HEK293 (cell line): ENCODE data around the gene DHX57.

Experiments used
- CTCF ChIP-seq: fragments of 450-650 bp; formaldehyde crosslinking; IDR thresholded peaks from 2 replicates; pipeline ENCODE4 v1.5.1; 2016; ENCODE audit warnings: missing biosample characterization, missing genetic modification characterization
- HOXA7 ChIP-seq: sonication (generic); formaldehyde crosslinking; IDR thresholded peaks from 2 replicates; pipeline ENCODE4 v1.8.1; 2022; ENCODE audit warnings: missing genetic modification reagents, borderline replicate concordance
- TCF7L2 ChIP-seq: IDR thresholded peaks from 2 replicates; pipeline ENCODE4 v1.6.1; 2011; ENCODE audit warnings: low read depth, mild to moderate bottlenecking, inconsistent platforms, low read length, moderate library complexity, borderline replicate concordance
- ZNF114 ChIP-seq: fragments of 450-650 bp; formaldehyde crosslinking; IDR thresholded peaks from 2 replicates; pipeline ENCODE4 v1.5.0; 2017; ENCODE audit warnings: missing biosample characterization, missing genetic modification characterization
- ZNF274 ChIP-seq, 2 experiments: fragments of 200-500 bp in 1 of 2; fragments of 450-650 bp in 1 of 2; sonication (Bioruptor generic) in 1 of 2; formaldehyde crosslinking in 1 of 2; IDR thresholded peaks; 2 replicates each; pipeline versions ENCODE4 v1.5.1 to v1.6.1; 2014 to 2016; ENCODE audit warnings: borderline replicate concordance in 1 of 2, inconsistent platforms in 1 of 2, low read length in 1 of 2, missing biosample characterization in 1 of 2, missing genetic modification characterization in 1 of 2
- ZNF350 ChIP-seq: fragments of 450-650 bp; formaldehyde crosslinking; IDR thresholded peaks from 2 replicates; pipeline ENCODE4 v1.5.0; 2017; ENCODE audit warnings: missing biosample characterization, mild to moderate bottlenecking, missing genetic modification characterization
- ZNF391 ChIP-seq: fragments of 450-650 bp; formaldehyde crosslinking; IDR thresholded peaks from 2 replicates; pipeline ENCODE4 v1.5.1; 2016; ENCODE audit warnings: low read depth, missing biosample characterization, missing genetic modification characterization, borderline replicate concordance

- TF ChIP-seq ZNF350 (tag by site-specific recombination) (no peak), ZNF391 (no peak), ZNF114 (tag by site-specific recombination) (no peak), CTCF (tag by site-specific recombination) (no peak), HOXA7 (no peak), TCF7L2 (no peak), ZNF274 (IDR thresholded peaks at IDR 0.05; ENCODE audit: low read length) (no peak), ZNF274 (tag by site-specific recombination; IDR thresholded peaks at IDR 0.05; ENCODE audit: borderline replicate concordance) (no peak)
Measured at GRCh38 chr2:38788306-38788705, 87.4 kb downstream of the DHX57 start.
